C4-2B (cell line): ENCODE results near the gene SEC22A.

Experiments used
- ZFX ChIP-seq: fragments of 450-650 bp; IDR thresholded peaks from 2 replicates; pipeline ENCODE4 v1.6.1; 2017
- TF ChIP-seq, protein P1 (sequence below): fragments of 450-650 bp; conservative IDR thresholded peaks from 2 replicates; pipeline ENCODE4 v1.5.1; 2017; ENCODE audit warnings: mild to moderate bottlenecking

- TF ChIP-seq, protein P1, sequence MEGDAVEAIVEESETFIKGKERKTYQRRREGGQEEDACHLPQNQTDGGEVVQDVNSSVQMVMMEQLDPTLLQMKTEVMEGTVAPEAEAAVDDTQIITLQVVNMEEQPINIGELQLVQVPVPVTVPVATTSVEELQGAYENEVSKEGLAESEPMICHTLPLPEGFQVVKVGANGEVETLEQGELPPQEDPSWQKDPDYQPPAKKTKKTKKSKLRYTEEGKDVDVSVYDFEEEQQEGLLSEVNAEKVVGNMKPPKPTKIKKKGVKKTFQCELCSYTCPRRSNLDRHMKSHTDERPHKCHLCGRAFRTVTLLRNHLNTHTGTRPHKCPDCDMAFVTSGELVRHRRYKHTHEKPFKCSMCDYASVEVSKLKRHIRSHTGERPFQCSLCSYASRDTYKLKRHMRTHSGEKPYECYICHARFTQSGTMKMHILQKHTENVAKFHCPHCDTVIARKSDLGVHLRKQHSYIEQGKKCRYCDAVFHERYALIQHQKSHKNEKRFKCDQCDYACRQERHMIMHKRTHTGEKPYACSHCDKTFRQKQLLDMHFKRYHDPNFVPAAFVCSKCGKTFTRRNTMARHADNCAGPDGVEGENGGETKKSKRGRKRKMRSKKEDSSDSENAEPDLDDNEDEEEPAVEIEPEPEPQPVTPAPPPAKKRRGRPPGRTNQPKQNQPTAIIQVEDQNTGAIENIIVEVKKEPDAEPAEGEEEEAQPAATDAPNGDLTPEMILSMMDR, result no peak
- no peak for TF ChIP-seq ZFX
Measured at GRCh38 chr3:123198372-123198771, 3.4 kb upstream of the SEC22A start.
